Small intestine (tissue), 4 donors: ENCODE measurements around the gene PPP1R27. TPM values are rescaled to one million over a fixed set of nuclear protein-coding genes. Genes with fewer than 3 reads are reported as not detected.

Experiments
- polyA plus RNA-seq, 4 donors: library from polyadenylated mRNA; stranded (reverse) in 3 of 4; unstranded in 1 of 4; fragments of 200-250 nt in 3 of 4; fragments of 120-200 nt in 1 of 4; gene quantifications; one replicate each; pipeline versions ENCODE4 v1.2.1 to v1.2.3, GENCODE V29; 2013
- donor health status: healthy with polysubstance abuse.
- donor health status: Bipolar disorder and iron deficiency.
- donor health status: healthy.

The PPP1R27 gene
- polyA plus RNA-seq, 4 donors, result 0.12 to 2.5 (median 0.49) TPM; not detected in 1

Other genes with a start within 250 kb of the PPP1R27 start
- 10 to 100 TPM; 33.0 to 45.0 (median 34.1) TPM for gene NPLOC4, start 197.9 kb downstream of the PPP1R27 start, polyA plus RNA-seq
- gene TSPAN10, start 197.9 kb downstream of the PPP1R27 start, polyA plus RNA-seq, result 1 to 10 TPM in 1 of 4 donors, under 1 TPM in 1, not detected in 2; 0.40 to 1.1 TPM
- gene PDE6G, start 178.5 kb downstream of the PPP1R27 start, polyA plus RNA-seq, result 1 to 10 TPM in 3 of 4 donors, not detected in 1; 1.4 to 7.8 (median 2.8) TPM
- gene OXLD1, start 168.4 kb downstream of the PPP1R27 start, polyA plus RNA-seq, result 10 to 100 TPM; 22.1 to 76.0 (median 65.2) TPM
- gene CCDC137, start 168.3 kb downstream of the PPP1R27 start, polyA plus RNA-seq, result 10 to 100 TPM; 18.1 to 89.2 (median 21.7) TPM
- 10 to 100 TPM; 34.1 to 76.9 (median 51.4) TPM for gene ARL16, start 151.3 kb downstream of the PPP1R27 start, polyA plus RNA-seq
- 100 to 1,000 TPM in 2 of 4 donors, 10 to 100 TPM in 2; 78.8 to 284 (median 134) TPM for gene HGS, start 151.0 kb downstream of the PPP1R27 start, polyA plus RNA-seq
- 100 to 1,000 TPM in 3 of 4 donors, 10 to 100 TPM in 1; 46.3 to 258 (median 170) TPM for gene MRPL12, start 131.7 kb downstream of the PPP1R27 start, polyA plus RNA-seq
- 10 to 100 TPM; 40.3 to 79.1 (median 57.3) TPM for gene SLC25A10, start 122.8 kb downstream of the PPP1R27 start, polyA plus RNA-seq
- gene GCGR, start 30.9 kb downstream of the PPP1R27 start, polyA plus RNA-seq, result 1 to 10 TPM in 3 of 4 donors, under 1 TPM in 1; 0.27 to 2.2 (median 1.7) TPM
- 10 to 100 TPM; 19.5 to 87.6 (median 48.5) TPM for gene MCRIP1, start 1.8 kb downstream of the PPP1R27 start, polyA plus RNA-seq
- gene P4HB, start 25.5 kb upstream of the PPP1R27 start, polyA plus RNA-seq, result 1,000 to 10,000 TPM in 3 of 4 donors, 100 to 1,000 TPM in 1; 792 to 1,191 (median 1,005) TPM
- gene ARHGDIA, start 36.3 kb upstream of the PPP1R27 start, polyA plus RNA-seq, result 100 to 1,000 TPM; 190 to 411 (median 341) TPM
- 10 to 100 TPM; 22.8 to 86.7 (median 38.6) TPM for gene ALYREF, start 56.5 kb upstream of the PPP1R27 start, polyA plus RNA-seq
- 100 to 1,000 TPM in 3 of 4 donors, 10 to 100 TPM in 1; 75.8 to 240 (median 187) TPM for gene ANAPC11, start 56.7 kb upstream of the PPP1R27 start, polyA plus RNA-seq
- gene NPB, start 67.2 kb upstream of the PPP1R27 start, polyA plus RNA-seq, result 1 to 10 TPM in 1 of 4 donors, under 1 TPM in 3; 0.21 to 1.8 (median 0.59) TPM
- gene PCYT2, start 76.3 kb upstream of the PPP1R27 start, polyA plus RNA-seq, result 100 to 1,000 TPM in 3 of 4 donors, 10 to 100 TPM in 1; 32.6 to 303 (median 174) TPM
- gene SIRT7, start 83.1 kb upstream of the PPP1R27 start, polyA plus RNA-seq, result 100 to 1,000 TPM in 1 of 4 donors, 10 to 100 TPM in 3; 25.9 to 129 (median 60.4) TPM
- gene MAFG, start 92.7 kb upstream of the PPP1R27 start, polyA plus RNA-seq, result 10 to 100 TPM in 2 of 4 donors, 1 to 10 TPM in 2; 7.6 to 17.1 (median 12.8) TPM
- 10 to 100 TPM in 2 of 4 donors, 1 to 10 TPM in 2; 8.3 to 71.6 (median 14.4) TPM for gene PYCR1, start 102.2 kb upstream of the PPP1R27 start, polyA plus RNA-seq
- gene MYADML2, start 112.2 kb upstream of the PPP1R27 start, polyA plus RNA-seq, result under 1 TPM in 2 of 4 donors, not detected in 2; 0.03 to 0.06 TPM
- 1 to 10 TPM in 2 of 4 donors, not detected in 2; 1.0 to 1.1 TPM for gene NOTUM, start 126.1 kb upstream of the PPP1R27 start, polyA plus RNA-seq
- 10 to 100 TPM; 23.5 to 96.7 (median 47.5) TPM for gene ASPSCR1, start 142.6 kb upstream of the PPP1R27 start, polyA plus RNA-seq
- gene CENPX, start 187.8 kb upstream of the PPP1R27 start, polyA plus RNA-seq, result 100 to 1,000 TPM in 3 of 4 donors, 10 to 100 TPM in 1; 43.4 to 241 (median 122) TPM
- 10 to 100 TPM; 10.8 to 26.7 (median 16.4) TPM for gene LRRC45, start 188.3 kb upstream of the PPP1R27 start, polyA plus RNA-seq
- 10 to 100 TPM in 1 of 4 donors, 1 to 10 TPM in 2, under 1 TPM in 1; 0.81 to 11.2 (median 4.4) TPM for gene RAC3, start 196.6 kb upstream of the PPP1R27 start, polyA plus RNA-seq
- 100 to 1,000 TPM in 3 of 4 donors, 10 to 100 TPM in 1; 41.1 to 147 (median 112) TPM for gene DCXR, start 202.6 kb upstream of the PPP1R27 start, polyA plus RNA-seq
- gene RFNG, start 216.8 kb upstream of the PPP1R27 start, polyA plus RNA-seq, result 10 to 100 TPM; 35.4 to 43.8 (median 39.2) TPM
- gene GPS1, start 216.8 kb upstream of the PPP1R27 start, polyA plus RNA-seq, result 100 to 1,000 TPM in 2 of 4 donors, 10 to 100 TPM in 2; 80.4 to 161 (median 120) TPM
- gene DUS1L, start 230.8 kb upstream of the PPP1R27 start, polyA plus RNA-seq, result 100 to 1,000 TPM in 3 of 4 donors, 10 to 100 TPM in 1; 86.6 to 170 (median 127) TPM